ENCODE measurements around the gene TIMP3. TPM values are rescaled to one million over a fixed set of nuclear protein-coding genes. Genes with fewer than 3 reads are reported as not detected.

Gene TIMP3
- total RNA-seq = 100 to 1,000 TPM; 566 to 898 (median 683) TPM

DNA sequence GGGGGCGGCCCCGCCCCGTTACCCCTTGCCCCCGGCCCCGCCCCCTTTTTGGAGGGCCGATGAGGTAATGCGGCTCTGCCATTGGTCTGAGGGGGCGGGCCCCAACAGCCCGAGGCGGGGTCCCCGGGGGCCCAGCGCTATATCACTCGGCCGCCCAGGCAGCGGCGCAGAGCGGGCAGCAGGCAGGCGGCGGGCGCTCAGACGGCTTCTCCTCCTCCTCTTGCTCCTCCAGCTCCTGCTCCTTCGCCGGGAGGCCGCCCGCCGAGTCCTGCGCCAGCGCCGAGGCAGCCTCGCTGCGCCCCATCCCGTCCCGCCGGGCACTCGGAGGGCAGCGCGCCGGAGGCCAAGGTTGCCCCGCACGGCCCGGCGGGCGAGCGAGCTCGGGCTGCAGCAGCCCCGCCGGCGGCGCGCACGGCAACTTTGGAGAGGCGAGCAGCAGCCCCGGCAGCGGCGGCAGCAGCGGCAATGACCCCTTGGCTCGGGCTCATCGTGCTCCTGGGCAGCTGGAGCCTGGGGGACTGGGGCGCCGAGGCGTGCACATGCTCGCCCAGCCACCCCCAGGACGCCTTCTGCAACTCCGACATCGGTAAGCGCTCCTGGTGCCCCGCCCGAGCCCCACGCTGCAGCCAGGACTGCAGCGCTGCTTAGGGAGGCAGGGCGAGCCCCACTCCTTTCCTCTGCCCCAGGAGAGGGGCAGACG is at the start of gene TIMP3:
TIMP3 (plus strand) TSS at position 169 of the 700 bp plus-strand sequence; CDS start at position 466, 297 bp downstream.
- Histone ChIP-seq H3K9me3 (no peaks in the 10 kb centered on the region), H3K36me3 (peaks cover 0 to 31% (median 0%) of the 10 kb centered on the region in 4 donors), H3K27me3 (no peaks in the 10 kb centered on the region), H3K4me1 (peaks cover 35 to 59% (median 56%) of the 10 kb centered on the region in 4 donors), H3K4me3 (peak within 1 kb of the TSS; percentile 96 to 99 (median 96)), H3K27ac (replicated peaks in 1 of 4) (peak within 1 kb of the TSS; percentile 86 to 95 (median 92))
- WGBS = 0% methylated on average over 2 of the region's 72 CpGs
- TF ChIP-seq POLR2AphosphoS5 (IDR thresholded peaks at IDR 0.05) (peak; percentile 97 to 99), POLR2A (IDR thresholded peaks at IDR 0.05; ENCODE audit: low read depth) (peak; percentile 96), EP300 (IDR thresholded peaks at IDR 0.05) (no peak)
- TF ChIP-seq, protein P1, sequence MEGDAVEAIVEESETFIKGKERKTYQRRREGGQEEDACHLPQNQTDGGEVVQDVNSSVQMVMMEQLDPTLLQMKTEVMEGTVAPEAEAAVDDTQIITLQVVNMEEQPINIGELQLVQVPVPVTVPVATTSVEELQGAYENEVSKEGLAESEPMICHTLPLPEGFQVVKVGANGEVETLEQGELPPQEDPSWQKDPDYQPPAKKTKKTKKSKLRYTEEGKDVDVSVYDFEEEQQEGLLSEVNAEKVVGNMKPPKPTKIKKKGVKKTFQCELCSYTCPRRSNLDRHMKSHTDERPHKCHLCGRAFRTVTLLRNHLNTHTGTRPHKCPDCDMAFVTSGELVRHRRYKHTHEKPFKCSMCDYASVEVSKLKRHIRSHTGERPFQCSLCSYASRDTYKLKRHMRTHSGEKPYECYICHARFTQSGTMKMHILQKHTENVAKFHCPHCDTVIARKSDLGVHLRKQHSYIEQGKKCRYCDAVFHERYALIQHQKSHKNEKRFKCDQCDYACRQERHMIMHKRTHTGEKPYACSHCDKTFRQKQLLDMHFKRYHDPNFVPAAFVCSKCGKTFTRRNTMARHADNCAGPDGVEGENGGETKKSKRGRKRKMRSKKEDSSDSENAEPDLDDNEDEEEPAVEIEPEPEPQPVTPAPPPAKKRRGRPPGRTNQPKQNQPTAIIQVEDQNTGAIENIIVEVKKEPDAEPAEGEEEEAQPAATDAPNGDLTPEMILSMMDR (IDR thresholded peaks at IDR 0.05) = no peak
- peak; percentile 96 for DNase-seq (ENCODE audit: extremely low spot score)
- intact Hi-C loops (cut with DNase I) = loop anchor here (2.0 to 5.0 kb wide), 2 partner anchors 46 to 183 kb away; no protein-coding TSS in a partner anchor

DNA sequence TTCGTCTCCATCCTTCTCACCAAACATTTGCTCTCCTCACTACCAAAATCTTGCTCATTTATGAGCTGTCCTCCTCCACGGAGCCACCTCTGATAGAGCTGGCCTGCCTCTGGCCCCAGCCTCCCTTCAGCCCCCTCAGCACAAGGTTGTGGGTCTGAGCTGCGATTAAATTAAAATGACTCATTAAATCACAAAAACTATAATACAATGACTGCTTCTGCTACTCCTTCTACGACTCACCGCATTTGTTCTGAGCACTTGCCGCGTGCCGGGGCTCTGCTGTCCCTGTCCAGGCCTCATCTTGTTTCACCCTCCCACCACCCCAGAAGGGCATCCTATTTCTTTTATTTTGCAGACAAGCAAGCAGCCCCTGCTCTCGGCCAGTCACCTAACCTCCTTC is 49.2 kb upstream of the TIMP3 start:
- peak overlapping the region in 2 of 4 donors; percentile 38 to 43 for H3K27ac ChIP-seq (replicated peaks in 1 of 4)
- no peak overlapping the region for H3K4me3 ChIP-seq
- no peaks in the 10 kb centered on the region for H3K9me3 ChIP-seq
- intact Hi-C loops (cut with DNase I) = no loop called here
- 79% methylated on average over 9 of the region's 9 CpGs for WGBS
- H3K27me3 ChIP-seq = no peaks in the 10 kb centered on the region
- peaks cover 9 to 13% (median 10%) of the 10 kb centered on the region in 4 donors for H3K4me1 ChIP-seq
- TF ChIP-seq EP300 (IDR thresholded peaks at IDR 0.05) (no peak), POLR2A (IDR thresholded peaks at IDR 0.05; ENCODE audit: low read depth) (no peak), POLR2AphosphoS5 (IDR thresholded peaks at IDR 0.05) (no peak)
- TF ChIP-seq, protein P1 (IDR thresholded peaks at IDR 0.05) = no peak
- DNase-seq (ENCODE audit: extremely low spot score) = no peak
- H3K36me3 ChIP-seq = no peaks in the 10 kb centered on the region

DNA sequence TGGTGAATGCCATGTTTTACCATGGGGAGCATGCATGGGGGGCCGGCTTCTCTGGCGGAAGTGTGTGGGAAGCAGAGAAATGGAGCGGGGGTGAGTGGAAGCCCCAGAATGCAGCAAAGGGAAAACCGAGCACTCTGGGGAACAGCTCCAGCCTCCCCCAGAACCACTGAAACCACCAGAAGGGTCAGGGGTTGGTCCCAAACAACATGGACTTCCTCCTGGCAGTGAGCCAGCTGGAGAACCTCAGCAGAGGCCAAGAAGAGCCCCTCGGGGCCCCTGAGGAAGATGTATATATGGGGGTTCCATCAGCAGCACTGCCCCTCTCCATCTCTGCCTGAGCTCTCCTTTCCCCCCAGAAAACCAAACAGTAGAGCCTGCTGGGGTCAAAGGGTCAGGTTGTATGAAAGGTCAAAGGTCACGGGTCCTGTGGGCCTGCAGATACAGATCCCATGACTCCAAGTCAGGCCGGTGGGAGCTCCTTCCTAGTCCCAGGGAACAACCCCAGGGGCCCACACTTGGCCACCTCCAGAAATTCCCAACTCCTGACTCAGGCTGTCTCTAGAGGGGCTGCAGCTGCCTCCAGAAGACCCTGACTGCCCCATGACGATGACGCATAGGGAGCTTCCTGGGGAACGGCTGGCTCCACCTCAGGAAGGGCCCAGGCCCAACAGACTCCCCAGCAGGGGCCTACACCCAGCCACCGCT is 48.5 kb upstream of the TIMP3 start:
- WGBS = 58% methylated on average over 10 of the region's 11 CpGs
- intact Hi-C loops (cut with DNase I) = no loop called here
- TF ChIP-seq POLR2AphosphoS5 (IDR thresholded peaks at IDR 0.05) (no peak), EP300 (IDR thresholded peaks at IDR 0.05) (no peak), POLR2A (IDR thresholded peaks at IDR 0.05; ENCODE audit: low read depth) (no peak)
- TF ChIP-seq, protein P1 (IDR thresholded peaks at IDR 0.05) = no peak
- Histone ChIP-seq H3K36me3 (no peaks in the 10 kb centered on the region), H3K4me3 (no peak overlapping the region), H3K9me3 (no peaks in the 10 kb centered on the region), H3K4me1 (peaks cover 6 to 13% (median 9%) of the 10 kb centered on the region in 4 donors), H3K27ac (replicated peaks in 1 of 4) (peak overlapping the region; percentile 31 to 63 (median 40)), H3K27me3 (no peaks in the 10 kb centered on the region)
- DNase-seq (ENCODE audit: extremely low spot score) = no peak

DNA sequence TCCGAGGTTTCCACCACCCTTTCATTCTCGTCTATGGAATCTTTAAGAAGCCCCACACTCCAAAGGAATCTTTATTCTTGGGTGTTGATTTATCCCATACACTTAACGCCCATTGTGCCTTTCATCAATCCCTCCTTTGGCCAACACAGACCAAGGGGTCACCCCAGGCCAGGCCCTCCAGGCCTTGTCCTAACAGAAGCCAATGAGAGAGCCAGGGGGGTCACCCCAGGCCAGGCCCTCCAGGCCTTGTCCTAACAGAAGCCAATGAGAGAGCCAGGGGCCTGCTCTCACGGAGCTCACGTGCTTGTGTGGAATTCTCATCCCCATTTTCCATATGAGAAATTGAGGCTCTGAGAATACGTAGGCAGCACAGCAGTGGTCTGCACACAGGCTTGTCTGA is 47.9 kb upstream of the TIMP3 start:
- 89% methylated on average over 6 of the region's 6 CpGs for WGBS

More for the DNA sequence above, 47.9 kb upstream of the TIMP3 start:
- intact Hi-C loops (cut with DNase I) = no loop called here
- Histone ChIP-seq H3K27ac (replicated peaks in 1 of 4) (peak overlapping the region; percentile 31 to 63 (median 40)), H3K9me3 (no peaks in the 10 kb centered on the region), H3K4me1 (peaks cover 6 to 13% (median 9%) of the 10 kb centered on the region in 4 donors), H3K4me3 (no peak overlapping the region), H3K36me3 (no peaks in the 10 kb centered on the region), H3K27me3 (no peaks in the 10 kb centered on the region)
- TF ChIP-seq POLR2AphosphoS5 (IDR thresholded peaks at IDR 0.05) (no peak), POLR2A (IDR thresholded peaks at IDR 0.05; ENCODE audit: low read depth) (no peak), EP300 (IDR thresholded peaks at IDR 0.05) (no peak)
- TF ChIP-seq, protein P1 (IDR thresholded peaks at IDR 0.05) = no peak
- DNase-seq (ENCODE audit: extremely low spot score) = no peak

Measured in esophagus muscularis mucosa (tissue), 4 donors.